GM12865 (cell line): Measurements from ENCODE around the gene FCF1.

Experiments used
- DNase-seq: peaks from one replicate; pipeline ENCODE4 v3.0.0; 2010; ENCODE audit warnings: low read depth
- H3K4me3 ChIP-seq: 2 replicates; pipeline ENCODE4 v1.5.1; 2011; ENCODE audit warnings: mild to moderate bottlenecking, low read depth, low read length, control low read depth
- TF ChIP-seq, protein P1 (sequence below): IDR thresholded peaks from 2 replicates; pipeline ENCODE4 v1.5.1; 2011; ENCODE audit warnings: low read length, control low read depth, low read depth, inconsistent platforms; ENCODE audit not compliant: insufficient read depth; ENCODE audit errors: missing control alignments

The FCF1 gene

GRCh38 chr14:74733221-74733620, 20.3 kb downstream of the FCF1 start:
- DNase-seq = no peak
- no peak overlapping the region for H3K4me3 ChIP-seq

GRCh38 chr14:74735125-74735524, 22.2 kb downstream of the FCF1 start:
- TF ChIP-seq, protein P1, sequence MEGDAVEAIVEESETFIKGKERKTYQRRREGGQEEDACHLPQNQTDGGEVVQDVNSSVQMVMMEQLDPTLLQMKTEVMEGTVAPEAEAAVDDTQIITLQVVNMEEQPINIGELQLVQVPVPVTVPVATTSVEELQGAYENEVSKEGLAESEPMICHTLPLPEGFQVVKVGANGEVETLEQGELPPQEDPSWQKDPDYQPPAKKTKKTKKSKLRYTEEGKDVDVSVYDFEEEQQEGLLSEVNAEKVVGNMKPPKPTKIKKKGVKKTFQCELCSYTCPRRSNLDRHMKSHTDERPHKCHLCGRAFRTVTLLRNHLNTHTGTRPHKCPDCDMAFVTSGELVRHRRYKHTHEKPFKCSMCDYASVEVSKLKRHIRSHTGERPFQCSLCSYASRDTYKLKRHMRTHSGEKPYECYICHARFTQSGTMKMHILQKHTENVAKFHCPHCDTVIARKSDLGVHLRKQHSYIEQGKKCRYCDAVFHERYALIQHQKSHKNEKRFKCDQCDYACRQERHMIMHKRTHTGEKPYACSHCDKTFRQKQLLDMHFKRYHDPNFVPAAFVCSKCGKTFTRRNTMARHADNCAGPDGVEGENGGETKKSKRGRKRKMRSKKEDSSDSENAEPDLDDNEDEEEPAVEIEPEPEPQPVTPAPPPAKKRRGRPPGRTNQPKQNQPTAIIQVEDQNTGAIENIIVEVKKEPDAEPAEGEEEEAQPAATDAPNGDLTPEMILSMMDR = no peak
- no peak for DNase-seq
- no peak overlapping the region for H3K4me3 ChIP-seq

More at GRCh38 chr14:74733221-74733620, 20.3 kb downstream of the FCF1 start:
- TF ChIP-seq, protein P1 = no peak

- TF ChIP-seq, protein P1 = no peak
- no peak for DNase-seq
- H3K4me3 ChIP-seq = no peak overlapping the region
Measured at GRCh38 chr14:74737753-74738325, 24.9 kb downstream of the FCF1 start.

DNA sequence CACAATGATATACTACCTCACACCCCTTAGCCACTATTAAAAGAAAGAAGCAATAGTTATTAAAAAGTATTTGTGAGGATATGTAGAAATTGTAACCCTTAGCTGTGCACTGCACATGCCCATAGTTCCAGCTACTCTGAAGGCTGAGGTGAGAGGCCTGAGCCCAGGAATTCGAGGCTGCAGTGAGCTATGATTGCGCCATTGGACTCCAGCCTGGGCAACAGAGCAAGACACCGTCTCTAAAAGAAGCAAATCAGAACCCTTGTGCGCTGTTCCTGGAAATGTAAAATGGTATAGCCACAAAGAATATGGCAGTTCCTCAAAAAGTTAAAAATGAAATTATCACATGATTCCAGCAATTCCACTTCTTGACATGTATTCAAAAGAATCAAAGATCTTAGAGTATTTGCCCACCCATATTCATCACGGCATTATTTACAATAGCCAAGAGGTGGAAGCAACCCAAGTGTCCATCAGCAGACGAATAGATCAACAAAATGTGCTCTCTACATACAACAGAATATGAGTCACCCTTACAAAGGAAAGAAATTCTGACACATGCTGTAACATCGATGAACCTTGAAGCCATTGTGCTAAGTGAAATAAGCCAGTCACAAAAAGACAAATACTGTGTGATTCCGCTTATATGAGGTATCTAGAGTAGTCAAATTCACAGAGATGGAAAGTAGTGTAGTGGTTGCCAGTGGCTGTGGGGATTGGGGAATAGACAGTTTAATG, 26.5 kb downstream of the FCF1 start:
- DNase-seq = no peak
- no peak overlapping the region for H3K4me3 ChIP-seq
- TF ChIP-seq, protein P1 = no peak

GRCh38 chr14:74747237-74747636, 34.3 kb downstream of the FCF1 start:
- H3K4me3 ChIP-seq = no peak overlapping the region
- no peak for DNase-seq
- TF ChIP-seq, protein P1 = no peak

- TF ChIP-seq, protein P1 = no peak
Measured at GRCh38 chr14:74754157-74754556, 41.2 kb downstream of the FCF1 start.

More at GRCh38 chr14:74754157-74754556, 41.2 kb downstream of the FCF1 start:
- DNase-seq = no peak
- no peak overlapping the region for H3K4me3 ChIP-seq
